ENCODE data around the gene MEGF6.

- TF ChIP-seq EZH2 (IDR thresholded peaks at IDR 0.05) (no peak), POLR2AphosphoS5 (IDR thresholded peaks at IDR 0.05; ENCODE audit: borderline replicate concordance, low read depth, low read length) (no peak)
Observed at GRCh38 chr1:3455670-3456448, 155.4 kb downstream of the MEGF6 start.
